Adrenal gland (tissue), 19 donors: Measurements from ENCODE around the gene MAP3K3. TPM values are rescaled to one million over a fixed set of nuclear protein-coding genes. Genes with fewer than 3 reads are reported as not detected.

Experiments
- DNase-seq, 7 donors: peaks; one replicate each; pipeline ENCODE4 v3.0.0-alpha.2; 2019 to 2020
- H3K27ac ChIP-seq, 5 donors: fragments of 200-600 bp; sonication (generic) in 4 of 5; 1 replicate in 3 of 5; 2 replicates in 2 of 5; pipeline versions ENCODE4 v1.5.1 to v1.8.0; 2016 to 2020; ENCODE audit warnings: mild to moderate bottlenecking in 1 of 5
- H3K27me3 ChIP-seq: fragments of 200-600 bp; 2 replicates; pipeline ENCODE4 v1.8.0; 2021
- H3K36me3 ChIP-seq, 2 donors: fragments of 200-600 bp; replicated peaks in 1 of 2; 1 replicate in 1 of 2; 2 replicates in 1 of 2; pipeline versions ENCODE4 v1.5.1 to v1.8.0; 2018 to 2022
- H3K4me1 ChIP-seq, 2 donors: fragments of 200-600 bp; replicated peaks in 1 of 2; 1 replicate in 1 of 2; 2 replicates in 1 of 2; pipeline versions ENCODE4 v1.5.1 to v1.8.0; 2018 to 2021
- H3K4me3 ChIP-seq, 4 donors: fragments of 200-600 bp; sonication (generic) in 3 of 4; one replicate each; pipeline ENCODE4 v1.5.1; 2016 to 2018
- H3K9me3 ChIP-seq, 3 donors: fragments of 200-600 bp; sonication (generic) in 1 of 3; replicated peaks in 1 of 3; 1 replicate in 2 of 3; 2 replicates in 1 of 3; pipeline versions ENCODE4 v1.5.1 to v1.8.0; 2016 to 2021
- POLR2A ChIP-seq, 2 donors: fragments of 450-650 bp; IDR thresholded peaks; one replicate each; pipeline ENCODE4 v1.6.1; 2017; ENCODE audit warnings: antibody characterized with exemption in 2 of 2, mild to moderate bottlenecking in 2 of 2, moderate library complexity in 1 of 2
- WGBS, 4 donors: extraction: QIAGEN DNeasy Blood & Tissue Kit in 2 of 4; methylation state at CpG; one replicate each; pipeline versions ENCODE4 v1.1.5 to v1.1.7; 2013 to 2017; 5-methylcytosine and 5-hydroxymethylcytosine counted together
- intact Hi-C, 2 donors: fragments of 100-400 bp; cut with DNase I; formaldehyde crosslinking; loops; one replicate each; pipeline versions ENCODE4 v1.14.1 to v1.15.0; 2022 to 2023
- long read RNA-seq, 10 donors: library from polyadenylated mRNA in 3 of 10; unstranded in 2 of 10; stranded (forward) in 1 of 10; transcript quantifications; one replicate each; pipeline ENCODE4 v2.0.0 and lab custom pipeline, GENCODE V29; 2021 to 2026
- polyA plus RNA-seq, 3 donors: library from polyadenylated mRNA; stranded (reverse); fragments of 200-250 nt in 2 of 3; fragments of 350-450 nt in 1 of 3; fragmentation: Illumina TruSeq in 1 of 3; extraction: RNeasy Lipid Tissue Mini Kit (QIAGEN cat#74804) in 1 of 3; gene quantifications; one replicate each; pipeline ENCODE4 v1.2.3, GENCODE V29; 2013 to 2014
- total RNA-seq, 9 donors: library from RNA; depleted of rRNA in 4 of 9; stranded (reverse); fragments of >200 nt in 4 of 9; fragments of 120-200 nt in 1 of 9; fragmentation: NEBNext Ultra II Directional in 1 of 9; extraction: Animal tissue kit (Norgen Biotek cat#: 25700) in 1 of 9; gene quantifications; one replicate each; pipeline versions ENCODE4 v1.1.0 to v1.2.4, GENCODE V29; 2013 to 2023
- TF ChIP-seq, protein P1 (sequence below), 6 experiments: fragments of 450-650 bp in 4 of 6; fragments of 200-600 bp in 2 of 6; sonication (generic) in 1 of 6; IDR thresholded peaks; 1 replicate in 5 of 6; 2 replicates in 1 of 6; pipeline versions ENCODE4 v1.5.1 to v1.8.0; 2016 to 2021; ENCODE audit warnings: antibody characterized with exemption in 6 of 6, mild to moderate bottlenecking in 2 of 6, moderate library complexity in 1 of 6
- donor health status: healthy with polysubstance abuse.
- donor health status: Bipolar disorder and iron deficiency.
- donor health status: DM: yes; HTN: yes; CAD: no.
- donor health status: DM: no; HTN: no; CAD: no.
- donor health status: DM: no; HTN: no; CAD: no.
- donor health status: DM: yes; HTN: yes; CAD: no.

MAP3K3 gene
- total RNA-seq (10 to 100 TPM; 16.5 to 47.1 (median 36.6) TPM), polyA plus RNA-seq (10 to 100 TPM; 11.6 to 32.3 (median 15.6) TPM)
- long read RNA-seq, donor 1, partial matches to known transcripts, result 6 of 8 reads
- long read RNA-seq, donor 1, other reads (novel, unspliced or antisense), result 0 of 8 reads
- long read RNA-seq, donor 2, result 0 reads
- long read RNA-seq, donor 3, result 0 reads
- long read RNA-seq, donor 4, result 0 reads
- long read RNA-seq, donor 5, full-length matches to known transcripts, result 52 of 79 reads
- long read RNA-seq, donor 5, partial matches to known transcripts, result 18 of 79 reads
- long read RNA-seq, donor 5, other reads (novel, unspliced or antisense), result 9 of 79 reads
- long read RNA-seq, donor 6, partial matches to known transcripts, result 1 of 10 reads
- long read RNA-seq, donor 6, other reads (novel, unspliced or antisense), result 8 of 10 reads
- long read RNA-seq, donor 7, partial matches to known transcripts, result 5 of 5 reads
- long read RNA-seq, donor 7, other reads (novel, unspliced or antisense), result 0 of 5 reads
- long read RNA-seq, donor 8, partial matches to known transcripts, result 0 of 3 reads
- long read RNA-seq, donor 8, other reads (novel, unspliced or antisense), result 0 of 3 reads
- long read RNA-seq, donor 9, result 0 reads
- long read RNA-seq, donor 10, partial matches to known transcripts, result 0 of 1 reads
- long read RNA-seq, donor 10, other reads (novel, unspliced or antisense), result 0 of 1 reads

- intact Hi-C loops, result loop anchor here (5.0 to 10.0 kb wide), 2 partner anchors 73 to 75 kb away; no protein-coding TSS in a partner anchor
- no peaks in the 10 kb centered on the region for H3K9me3 ChIP-seq
- 0 to 1% (median 0%) methylated on average over 15 to 75 of the region's 75 CpGs for WGBS, 4 donors
- no peaks in the 10 kb centered on the region for H3K36me3 ChIP-seq
- TF ChIP-seq, protein P1, sequence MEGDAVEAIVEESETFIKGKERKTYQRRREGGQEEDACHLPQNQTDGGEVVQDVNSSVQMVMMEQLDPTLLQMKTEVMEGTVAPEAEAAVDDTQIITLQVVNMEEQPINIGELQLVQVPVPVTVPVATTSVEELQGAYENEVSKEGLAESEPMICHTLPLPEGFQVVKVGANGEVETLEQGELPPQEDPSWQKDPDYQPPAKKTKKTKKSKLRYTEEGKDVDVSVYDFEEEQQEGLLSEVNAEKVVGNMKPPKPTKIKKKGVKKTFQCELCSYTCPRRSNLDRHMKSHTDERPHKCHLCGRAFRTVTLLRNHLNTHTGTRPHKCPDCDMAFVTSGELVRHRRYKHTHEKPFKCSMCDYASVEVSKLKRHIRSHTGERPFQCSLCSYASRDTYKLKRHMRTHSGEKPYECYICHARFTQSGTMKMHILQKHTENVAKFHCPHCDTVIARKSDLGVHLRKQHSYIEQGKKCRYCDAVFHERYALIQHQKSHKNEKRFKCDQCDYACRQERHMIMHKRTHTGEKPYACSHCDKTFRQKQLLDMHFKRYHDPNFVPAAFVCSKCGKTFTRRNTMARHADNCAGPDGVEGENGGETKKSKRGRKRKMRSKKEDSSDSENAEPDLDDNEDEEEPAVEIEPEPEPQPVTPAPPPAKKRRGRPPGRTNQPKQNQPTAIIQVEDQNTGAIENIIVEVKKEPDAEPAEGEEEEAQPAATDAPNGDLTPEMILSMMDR (IDR thresholded peaks at IDR 0.05), result peak in 2 of 6 experiments; percentile 20 to 33
- peak; percentile 68 to 84 for TF ChIP-seq POLR2A (IDR thresholded peaks at IDR 0.05)
- H3K27me3 ChIP-seq, result no peaks in the 10 kb centered on the region
- H3K27ac ChIP-seq, result peak within 1 kb of the TSS in 4 of 5 donors; percentile 68 to 97 (median 82)
- H3K4me3 ChIP-seq, result peak within 1 kb of the TSS; percentile 31 to 90 (median 75)
- peak; percentile 98 to 100 (median 100) for DNase-seq
- H3K4me1 ChIP-seq, result peaks cover 8 to 41% of the 10 kb centered on the region in 2 donors
These were observed at the start of gene MAP3K3 for GRCh38 chr17:63621684-63622573. TSS of gene MAP3K3 (plus strand) at chr17:63622417. CDS start at chr17:63622760, 343 bp downstream.

DNA sequence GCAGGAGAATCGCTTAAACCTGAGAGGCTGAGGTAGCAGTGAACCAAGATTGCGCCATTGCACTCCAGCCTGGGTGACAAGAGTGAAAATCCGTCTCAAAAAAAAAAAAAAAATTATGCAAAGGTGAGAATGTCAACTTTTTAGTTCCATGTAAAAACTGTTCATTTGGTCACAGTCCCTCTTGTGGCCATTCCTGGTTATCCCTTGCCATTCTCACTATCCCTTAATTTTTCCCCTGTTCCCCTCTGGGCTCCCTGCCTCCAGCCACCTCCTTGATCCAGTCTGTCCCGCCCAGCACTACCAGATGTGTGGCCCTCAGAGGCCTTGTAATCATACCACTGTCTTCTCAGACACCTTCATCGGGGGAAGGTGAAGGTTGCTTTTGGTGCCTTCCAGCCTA, 48.6 kb upstream of the MAP3K3 start:
- H3K27me3 ChIP-seq, result no peaks in the 10 kb centered on the region
- WGBS, 4 donors, result 84 to 88% (median 85%) methylated on average over 5 of the region's 5 CpGs
- H3K9me3 ChIP-seq, result no peaks in the 10 kb centered on the region
- TF ChIP-seq POLR2A (IDR thresholded peaks at IDR 0.05), result no peak
- TF ChIP-seq, protein P1 (IDR thresholded peaks at IDR 0.05), result peak in 3 of 6 experiments; percentile 6 to 32 (median 21)
- H3K36me3 ChIP-seq, result no peaks in the 10 kb centered on the region
- no peak overlapping the region for H3K4me3 ChIP-seq
- intact Hi-C loops, result no loop called here
- DNase-seq, result no peak
- H3K4me1 ChIP-seq, result no peaks in the 10 kb centered on the region
- H3K27ac ChIP-seq, result no peak overlapping the region

- DNase-seq, result no peak
- Histone ChIP-seq H3K9me3 (no peaks in the 10 kb centered on the region), H3K36me3 (peaks cover 0 to 28% of the 10 kb centered on the region in 2 donors), H3K27ac (no peak overlapping the region), H3K27me3 (no peaks in the 10 kb centered on the region), H3K4me1 (no peaks in the 10 kb centered on the region), H3K4me3 (no peak overlapping the region)
- no peak for TF ChIP-seq POLR2A (IDR thresholded peaks at IDR 0.05)
- TF ChIP-seq, protein P1 (IDR thresholded peaks at IDR 0.05), result no peak
- 81 to 86% (median 83%) methylated on average over 7 of the region's 7 CpGs for WGBS, 4 donors
- intact Hi-C loops, result no loop called here
These were observed 44.0 kb upstream of the MAP3K3 start for GRCh38 chr17:63578027-63578768.
